SH-SY5Y (cell line): Measurements from ENCODE around the gene CD302.

Source experiments
- GATA2 ChIP-seq: IDR thresholded peaks from 2 replicates; pipeline ENCODE4 v1.6.1; 2011; ENCODE audit warnings: mild to moderate bottlenecking, low read depth, low read length
- GATA3 ChIP-seq: IDR thresholded peaks from 2 replicates; pipeline ENCODE4 v1.6.1; 2011; ENCODE audit warnings: low read depth, mild to moderate bottlenecking, low read length, moderate library complexity

CD302 gene, protein sequence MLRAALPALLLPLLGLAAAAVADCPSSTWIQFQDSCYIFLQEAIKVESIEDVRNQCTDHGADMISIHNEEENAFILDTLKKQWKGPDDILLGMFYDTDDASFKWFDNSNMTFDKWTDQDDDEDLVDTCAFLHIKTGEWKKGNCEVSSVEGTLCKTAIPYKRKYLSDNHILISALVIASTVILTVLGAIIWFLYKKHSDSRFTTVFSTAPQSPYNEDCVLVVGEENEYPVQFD

DNA sequence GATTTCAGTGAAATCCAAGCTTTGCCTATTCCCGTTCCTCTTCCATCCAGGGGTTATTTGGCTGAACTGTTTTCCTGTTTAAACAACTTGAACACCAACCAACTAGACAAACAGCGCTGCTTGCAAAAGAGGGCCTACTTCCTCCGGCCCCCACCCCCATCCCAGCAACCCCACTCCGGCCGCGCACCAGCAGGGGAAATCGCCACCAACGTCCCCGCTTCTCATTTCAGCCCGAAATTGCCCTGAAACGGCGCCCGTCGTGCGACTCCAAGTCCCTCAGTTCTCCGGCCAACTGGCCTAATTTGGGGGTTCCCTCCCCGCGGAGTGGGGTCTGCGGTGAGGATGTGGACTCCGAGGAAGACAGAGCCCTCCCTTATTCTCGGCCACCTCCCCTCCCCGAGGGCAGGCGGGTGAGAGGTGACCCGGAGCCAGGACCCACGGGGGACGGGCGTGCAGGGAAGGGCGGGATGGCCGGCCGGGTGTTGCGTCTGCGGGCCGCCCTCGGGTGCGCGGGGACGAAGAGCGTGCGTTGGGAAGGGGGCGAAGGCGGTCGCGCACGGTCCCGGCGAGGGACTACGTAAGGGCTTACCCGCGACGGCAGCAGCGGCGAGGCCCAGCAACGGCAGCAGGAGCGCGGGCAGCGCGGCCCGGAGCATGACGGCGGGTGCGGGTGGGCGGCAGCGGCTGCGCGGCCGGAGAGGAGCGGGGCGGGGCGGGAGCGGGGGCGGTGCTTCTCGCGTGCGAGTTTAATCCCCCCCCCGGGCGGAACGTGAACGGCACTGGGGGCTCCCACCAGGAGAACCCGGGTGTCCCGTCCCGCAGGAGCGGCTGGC lies at the start of gene CD302:
Gene CD302 (minus strand): TSS at position 666 of the 833 bp plus-strand sequence. CDS start 10 bp downstream, at position 656.
- TF ChIP-seq GATA3 (no peak), GATA2 (no peak)

DNA sequence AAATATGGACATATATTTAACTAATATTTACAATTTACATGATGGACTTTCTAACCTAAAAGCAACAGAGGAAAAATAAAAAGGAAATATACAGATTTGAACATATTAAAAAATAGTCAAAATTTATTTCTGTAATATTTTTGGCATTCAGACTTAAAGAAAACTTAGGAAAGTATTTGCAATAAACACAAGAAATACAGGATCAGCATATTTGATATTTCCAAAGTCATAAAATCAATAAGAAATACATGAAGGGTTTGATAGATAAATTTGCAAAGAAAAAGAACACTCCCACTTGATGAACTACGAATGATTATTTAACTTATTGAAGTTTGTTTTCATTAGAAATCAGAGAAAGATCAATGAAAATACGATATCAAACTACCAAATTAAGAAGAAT lies 48.6 kb upstream of the CD302 start:
- no peak for TF ChIP-seq GATA3

DNA sequence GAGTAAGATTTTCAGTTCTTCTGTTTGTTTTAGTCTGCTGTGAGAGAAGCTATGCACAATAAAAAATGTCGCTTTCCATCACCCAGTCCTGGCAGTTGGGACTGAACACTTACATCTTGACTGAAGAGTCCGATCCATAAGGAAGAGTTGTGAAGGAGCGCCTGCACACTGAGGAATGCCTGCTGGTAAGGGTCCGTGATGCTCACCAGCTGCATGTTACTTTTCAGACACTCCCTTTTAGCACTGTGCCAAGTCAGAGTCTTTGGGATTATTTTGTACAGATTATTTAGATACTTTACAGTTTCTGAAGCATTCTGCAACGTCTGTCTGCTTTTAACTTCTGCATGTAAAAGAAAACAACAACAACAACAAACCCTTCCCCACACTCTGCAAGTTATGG lies 42.6 kb upstream of the CD302 start:
- TF ChIP-seq GATA3 (no peak), GATA2 (no peak)

DNA sequence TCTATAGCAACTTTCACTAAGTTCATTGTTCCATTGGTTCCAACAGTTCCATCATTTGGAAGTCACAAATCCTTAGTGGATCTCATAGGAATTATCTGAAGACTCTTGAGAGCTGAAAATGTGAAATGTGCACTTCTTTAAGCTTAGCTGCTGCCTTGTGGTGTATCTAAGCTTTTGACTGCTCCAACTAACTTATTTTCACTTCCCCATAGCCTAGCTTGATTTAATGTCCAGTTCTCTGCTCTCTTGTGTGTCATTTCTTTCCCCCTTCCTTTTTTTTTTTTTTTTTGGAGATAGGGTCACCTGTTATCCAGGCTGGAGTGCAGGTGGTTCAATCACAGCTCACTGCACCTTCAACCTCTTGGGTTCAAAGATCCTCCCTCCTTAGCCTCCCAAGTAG lies 34.9 kb upstream of the CD302 start:
- TF ChIP-seq GATA3 (no peak), GATA2 (no peak)

DNA sequence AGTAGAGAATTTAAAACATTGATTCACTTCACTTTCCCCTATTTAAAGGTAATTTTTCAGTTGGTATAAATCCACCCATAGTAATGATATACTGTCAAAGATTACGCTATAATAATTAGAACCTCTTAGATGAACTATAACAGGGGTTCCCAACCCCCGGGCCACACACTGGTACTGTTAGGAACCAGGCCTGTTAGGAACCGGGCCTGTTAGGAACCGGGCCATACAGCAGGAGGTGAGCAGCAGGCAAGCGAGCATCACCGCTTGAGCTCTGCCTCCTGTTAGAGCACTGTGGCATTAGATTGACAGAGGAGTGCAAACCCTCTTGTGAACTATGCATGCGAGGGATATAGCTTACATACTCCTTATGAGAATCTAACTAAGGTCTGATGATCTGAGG lies 34.0 kb upstream of the CD302 start:
- TF ChIP-seq GATA3: no peak
- TF ChIP-seq GATA2: no peak

DNA sequence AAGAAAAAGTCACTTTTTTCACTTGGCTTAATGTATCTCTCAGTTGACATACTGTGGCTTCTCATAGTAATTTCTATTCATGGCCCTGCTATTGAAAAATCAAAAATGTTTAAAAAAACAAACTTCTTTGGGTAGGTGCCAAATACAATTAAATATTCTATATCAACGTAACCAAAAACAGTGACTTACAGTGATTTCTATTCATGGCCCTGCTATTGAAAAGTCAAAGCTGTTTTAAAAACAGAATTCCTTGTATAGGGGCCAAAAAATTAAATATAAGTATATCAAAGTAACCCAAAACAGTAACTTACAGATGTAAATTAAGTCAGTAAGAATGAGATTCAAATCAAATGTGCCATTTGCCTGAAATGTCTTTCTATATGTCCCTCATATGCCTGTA lies 31.4 kb upstream of the CD302 start:
- no peak for TF ChIP-seq GATA2
- TF ChIP-seq GATA3: no peak

DNA sequence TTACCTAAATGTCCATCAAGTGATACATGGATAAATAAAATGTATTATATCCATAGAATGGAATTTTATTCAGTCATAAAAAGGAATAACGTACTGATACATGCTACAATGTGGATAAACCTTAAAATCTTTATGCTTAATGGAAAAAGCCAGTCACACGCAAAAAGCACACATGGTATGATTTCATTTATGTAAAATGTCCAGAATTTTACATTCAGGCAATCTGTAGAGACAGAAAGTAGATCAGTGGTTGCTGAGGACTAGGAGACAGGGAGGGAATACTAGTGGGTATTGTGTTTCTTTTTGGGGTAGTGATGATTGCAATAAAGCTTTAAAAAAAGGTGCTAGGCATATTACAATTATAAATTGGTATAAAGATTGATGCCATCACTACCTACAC lies 30.7 kb upstream of the CD302 start:
- TF ChIP-seq GATA2: no peak
- no peak for TF ChIP-seq GATA3

DNA sequence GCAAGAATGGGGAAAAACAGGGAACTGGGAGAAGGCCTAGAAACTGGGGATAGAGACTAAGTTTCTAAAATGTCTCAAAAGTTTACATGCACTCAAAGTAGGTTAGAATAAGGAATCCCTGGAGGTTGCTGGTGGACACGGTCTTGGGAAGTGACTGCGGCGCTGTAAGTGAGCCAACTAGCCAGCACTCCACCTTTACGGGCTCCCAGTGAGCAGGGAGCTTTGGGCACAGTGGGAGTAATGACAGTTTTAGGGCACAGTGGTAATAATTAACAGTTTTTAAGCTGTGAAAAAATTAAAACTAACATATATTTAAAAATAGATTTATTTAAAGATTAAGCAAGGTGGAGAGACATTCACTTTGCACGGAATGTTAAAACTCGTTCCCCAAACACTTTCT lies 20.9 kb upstream of the CD302 start:
- TF ChIP-seq GATA3 (no peak), GATA2 (no peak)

DNA sequence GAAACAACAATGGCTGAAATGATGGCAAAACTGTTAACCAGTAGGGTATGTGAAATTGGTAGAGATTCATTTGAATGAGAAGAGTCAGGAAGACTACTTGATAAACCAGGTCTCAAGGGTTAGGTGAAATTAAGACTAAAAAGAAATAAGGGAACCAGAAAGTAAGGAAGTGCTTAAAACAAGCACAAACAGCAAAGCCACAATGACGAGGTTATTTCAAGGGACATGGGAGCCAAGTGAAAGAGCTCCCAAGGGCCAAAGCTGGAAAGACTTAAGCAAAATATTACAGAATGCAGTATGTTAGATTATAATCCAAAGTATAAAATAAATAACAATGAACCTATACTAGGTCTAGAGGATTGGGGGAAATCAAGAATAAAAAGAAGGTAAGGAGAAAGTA lies 19.3 kb upstream of the CD302 start:
- no peak for TF ChIP-seq GATA3
- no peak for TF ChIP-seq GATA2

DNA sequence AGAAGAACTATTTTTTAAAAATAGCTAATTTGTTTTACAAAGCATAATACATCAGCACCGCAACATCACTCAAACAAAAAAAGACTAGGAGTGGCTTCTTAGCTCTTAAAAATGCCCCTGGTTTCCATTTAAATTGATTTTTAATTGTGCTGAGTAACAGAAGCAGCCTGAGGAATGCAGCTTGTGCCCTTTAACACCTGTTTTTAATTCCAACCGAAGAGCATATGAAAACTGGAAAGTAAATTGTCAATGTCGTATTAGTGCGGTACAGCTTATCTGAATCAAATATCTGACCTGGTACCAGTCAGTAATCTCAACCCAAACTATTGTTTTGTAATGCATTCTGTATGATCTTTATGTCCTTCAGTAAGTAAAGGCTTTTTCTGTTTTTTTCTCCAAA lies 13.2 kb upstream of the CD302 start:
- TF ChIP-seq GATA2: peak; percentile 30; the same call in 1 of the 2 replicates
- no peak for TF ChIP-seq GATA3

DNA sequence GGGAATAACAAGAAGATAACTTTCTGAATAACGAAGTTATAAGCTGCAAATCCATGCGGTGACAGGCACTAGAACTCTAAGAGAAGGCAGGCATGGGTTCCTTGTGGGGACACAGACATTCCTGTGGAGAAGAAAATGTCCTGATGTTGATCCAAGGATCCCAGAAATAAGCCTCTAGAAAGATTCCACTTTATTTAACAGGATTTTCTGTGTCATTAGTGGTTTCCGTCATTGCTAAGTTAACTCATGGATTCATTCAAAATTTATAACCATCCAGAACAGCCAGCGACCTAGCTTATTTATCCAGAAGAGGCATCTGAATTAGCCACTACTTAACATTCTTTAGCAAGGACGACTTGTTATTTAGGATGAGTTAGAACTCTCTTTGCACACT lies 10.0 kb upstream of the CD302 start:
- TF ChIP-seq GATA3 (no peak), GATA2 (no peak)

DNA sequence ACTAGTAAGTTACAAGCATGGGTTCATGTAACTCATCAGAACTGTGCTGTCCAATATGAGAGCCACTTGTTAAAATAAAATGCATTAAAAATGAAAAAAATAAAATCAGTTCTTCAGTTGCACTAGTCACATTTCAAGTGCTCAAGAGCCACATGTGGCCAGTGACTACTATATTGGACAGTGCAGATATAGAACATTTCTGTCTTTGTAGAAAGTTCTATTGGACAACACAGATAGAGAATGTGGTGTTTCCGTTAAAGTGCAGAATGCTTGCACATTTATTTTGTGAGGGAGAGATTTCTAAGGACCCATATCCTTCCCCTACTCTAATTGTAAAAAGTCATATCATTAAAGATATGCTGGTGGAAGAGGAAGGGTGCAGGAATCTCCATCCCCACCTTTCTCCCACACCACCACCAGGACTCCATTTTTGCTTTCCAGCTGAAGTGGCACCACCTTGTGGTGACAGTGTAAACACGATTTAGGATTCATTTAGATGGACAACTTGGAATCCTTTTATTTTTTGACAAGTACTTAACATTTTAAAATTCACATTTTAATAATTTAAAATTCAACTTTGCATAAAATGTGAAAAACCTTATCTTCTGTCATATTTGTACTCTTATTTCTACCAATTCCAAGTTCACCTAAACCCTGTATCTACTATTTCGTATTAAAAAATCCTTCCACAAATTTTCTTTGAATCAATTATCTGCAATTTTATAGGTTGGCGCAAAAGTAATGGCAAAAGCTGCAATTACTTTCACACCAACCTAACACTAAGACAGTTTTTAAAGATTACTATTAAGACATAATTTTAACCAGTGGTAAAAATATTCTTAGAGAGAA lies 9.4 kb upstream of the CD302 start:
- TF ChIP-seq GATA2 (no peak), GATA3 (no peak)

DNA sequence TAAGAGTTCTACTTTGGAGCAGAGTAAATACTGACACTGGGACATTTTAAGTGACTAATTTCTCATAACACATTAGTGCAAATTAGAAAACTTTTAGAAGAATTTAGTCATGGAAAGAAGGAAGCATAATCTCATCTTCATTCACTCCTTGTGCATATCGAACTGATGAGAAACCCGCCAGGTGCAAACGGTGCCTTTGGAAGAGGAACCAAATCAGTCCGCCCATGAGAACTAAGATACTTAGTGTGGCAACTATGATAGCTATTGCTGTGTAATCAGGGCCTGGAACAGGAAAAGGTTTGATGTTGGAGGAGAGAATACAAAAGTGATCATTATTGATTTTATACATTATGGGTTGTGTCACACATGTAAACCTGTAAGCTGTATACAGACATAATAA lies 6.9 kb upstream of the CD302 start:
- TF ChIP-seq GATA3 (no peak), GATA2 (no peak)

DNA sequence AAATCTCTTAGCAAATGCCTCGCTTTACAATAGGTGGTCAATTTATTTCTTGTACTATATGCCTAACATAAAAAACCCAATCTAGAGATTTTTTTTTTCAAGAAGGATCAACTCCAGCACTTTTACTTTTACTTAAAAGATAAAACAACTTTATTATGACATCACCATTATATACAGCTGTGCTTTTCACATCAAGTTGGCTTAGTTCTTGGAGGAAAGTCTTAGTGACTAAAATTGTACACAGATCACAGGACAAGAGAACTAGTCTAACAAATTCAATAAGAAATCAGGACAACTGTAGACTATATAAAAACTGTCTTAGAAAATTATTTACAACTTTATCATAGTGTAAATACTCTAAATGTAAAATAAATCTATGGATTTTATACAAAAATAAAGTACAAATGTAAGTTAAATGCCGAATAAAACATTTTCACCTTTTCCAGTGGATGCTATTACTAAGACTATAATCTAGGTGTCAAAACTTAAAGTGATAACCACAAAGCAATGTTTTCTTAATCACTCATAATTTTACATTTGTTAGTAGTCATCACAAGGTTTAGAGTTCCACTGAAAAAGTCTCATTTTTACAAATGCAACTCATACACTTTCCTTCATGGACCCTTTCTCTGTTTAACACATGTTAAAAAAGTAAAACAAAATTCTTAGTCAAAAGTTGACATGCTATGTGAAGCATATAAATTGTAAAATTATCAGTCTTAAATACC lies 5.4 kb upstream of the CD302 start:
- TF ChIP-seq GATA2: no peak
- no peak for TF ChIP-seq GATA3
